CD4-positive, alpha-beta T cell treated with Interferon gamma for 1 hour (primary cell): ENCODE results near the gene PARD6A.

Experiments
- DNase-seq: peaks from one replicate; pipeline ENCODE4 v3.0.0-alpha.2; 2020

Gene PARD6A

GRCh38 chr16:67654403-67654911 is 6.3 kb upstream of the PARD6A start:
- DNase-seq: no peak

DNA sequence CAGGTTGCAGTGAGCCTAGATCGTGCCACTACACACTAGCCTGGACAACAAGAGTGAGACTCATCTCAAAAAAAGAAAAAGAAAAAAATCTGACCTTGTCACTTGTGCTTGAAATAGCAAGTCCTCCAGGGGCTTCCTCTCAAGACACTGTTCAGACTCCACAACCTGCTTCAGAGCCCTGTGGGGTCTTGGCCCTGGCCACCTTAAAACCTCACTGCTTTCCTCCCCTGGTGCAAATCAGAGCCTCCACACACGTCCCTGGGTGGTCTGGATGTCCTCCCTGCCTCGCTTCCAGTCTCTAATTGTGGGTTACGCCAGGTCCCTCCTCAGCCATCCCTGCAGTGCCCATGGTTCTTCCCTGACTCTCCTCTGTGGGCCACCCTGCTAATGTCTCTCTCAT is 5.4 kb upstream of the PARD6A start:
- DNase-seq: no peak

- no peak for DNase-seq
Measured at GRCh38 chr16:67656344-67657016, 4.3 kb upstream of the PARD6A start.

- no peak for DNase-seq
Measured at GRCh38 chr16:67657017-67657608, 3.6 kb upstream of the PARD6A start.

GRCh38 chr16:67657751-67658518 is 2.8 kb upstream of the PARD6A start:
- DNase-seq: no peak

- DNase-seq: no peak
Measured at GRCh38 chr16:67658849-67659674, 1.7 kb upstream of the PARD6A start.

GRCh38 chr16:67659675-67660563 is 841 bp upstream of the PARD6A start, which contains the start of gene ACD:
Gene ACD (minus strand): TSS chr16:67660260. CDS start chr16:67660220, 40 bp downstream.
- DNase-seq: peak; percentile 92

DNA sequence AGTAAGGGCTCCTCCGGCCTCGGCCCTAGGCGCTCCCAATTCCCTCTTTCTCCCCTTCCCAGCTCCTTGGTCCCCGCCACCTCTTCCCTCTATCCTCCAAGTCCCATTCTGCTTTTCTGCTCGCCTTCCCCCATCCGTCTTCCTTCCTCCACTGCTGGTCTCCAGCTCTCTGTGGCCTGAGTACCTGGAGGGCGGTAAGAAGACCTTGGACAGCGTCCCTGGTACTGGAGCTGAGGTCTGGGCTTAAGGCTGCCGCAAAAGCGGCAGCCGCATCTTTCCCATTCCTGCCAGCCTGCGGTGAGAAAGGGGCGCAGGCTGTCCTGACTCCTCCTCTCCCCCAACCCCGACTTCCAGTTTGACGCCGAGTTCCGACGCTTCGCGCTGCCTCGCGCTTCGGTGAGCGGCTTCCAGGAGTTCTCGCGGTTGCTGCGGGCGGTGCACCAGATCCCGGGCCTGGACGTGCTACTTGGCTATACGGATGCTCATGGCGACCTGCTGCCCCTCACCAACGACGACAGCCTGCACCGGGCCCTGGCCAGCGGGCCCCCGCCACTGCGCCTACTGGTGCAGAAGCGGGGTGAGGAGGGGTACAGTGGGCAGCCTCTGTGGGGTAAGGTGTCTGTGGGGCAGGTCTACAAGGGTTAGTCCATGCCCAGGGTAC is 471 bp downstream of the PARD6A start:
- peak; percentile 11 for DNase-seq

- DNase-seq: no peak
Measured at GRCh38 chr16:67661886-67662652, 1.3 kb downstream of the PARD6A start.

DNA sequence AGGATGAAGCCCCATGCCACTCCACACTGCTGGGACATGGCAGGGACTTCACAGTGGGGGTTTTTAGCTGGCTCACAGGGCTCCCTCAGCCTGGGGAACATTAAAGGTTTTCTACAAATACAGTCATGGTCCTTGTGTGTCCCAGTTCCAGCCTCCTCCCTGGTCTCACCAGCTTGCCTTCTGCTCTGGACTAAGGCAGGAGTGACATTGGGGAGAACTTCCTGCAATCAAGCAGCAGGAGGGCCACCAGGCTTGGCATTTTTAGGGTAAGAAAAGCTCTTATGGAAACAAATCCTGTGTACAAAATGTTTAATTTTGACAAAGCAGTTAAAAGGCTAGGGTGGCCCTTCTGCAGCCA is 1.9 kb downstream of the PARD6A start:
- DNase-seq: no peak

DNA sequence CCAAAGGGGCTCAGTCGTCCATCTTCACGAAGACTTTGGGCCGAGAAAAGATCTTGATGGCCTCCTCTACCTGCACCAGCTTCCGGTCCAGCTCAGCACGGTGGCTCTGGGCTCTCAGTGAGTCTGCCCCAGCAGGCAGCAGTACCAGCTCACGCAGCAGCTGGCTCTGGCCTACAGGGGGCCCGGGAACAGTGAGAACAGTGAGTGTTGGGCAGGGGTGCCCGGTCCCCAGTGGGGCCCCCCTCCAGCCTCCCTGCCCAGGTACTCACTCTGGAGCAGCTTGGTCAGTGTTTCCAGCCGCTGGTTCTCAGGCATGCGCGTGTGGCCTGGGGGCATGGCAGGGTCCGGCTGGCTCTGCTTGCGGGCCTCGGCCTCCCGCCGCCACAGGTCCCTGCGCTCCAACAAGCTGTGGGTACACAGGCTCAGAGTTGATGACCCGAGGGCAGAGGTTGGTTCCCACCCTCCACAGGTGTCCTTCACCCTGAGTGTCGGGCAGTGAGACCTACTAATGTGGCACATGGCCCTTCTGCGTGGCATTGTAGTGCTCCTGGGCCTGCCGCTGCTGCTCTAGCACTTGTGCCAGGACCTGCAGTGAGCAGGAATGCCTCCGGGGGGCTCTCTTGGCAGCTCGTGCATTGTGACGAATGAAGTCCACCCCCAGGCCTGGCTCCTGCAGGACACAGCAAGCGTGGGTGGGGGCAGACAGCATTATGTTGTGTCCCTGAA is 2.6 kb downstream of the PARD6A start:
- DNase-seq: no peak

- no peak for DNase-seq
Measured at GRCh38 chr16:67663877-67664222, 3.1 kb downstream of the PARD6A start.

DNA sequence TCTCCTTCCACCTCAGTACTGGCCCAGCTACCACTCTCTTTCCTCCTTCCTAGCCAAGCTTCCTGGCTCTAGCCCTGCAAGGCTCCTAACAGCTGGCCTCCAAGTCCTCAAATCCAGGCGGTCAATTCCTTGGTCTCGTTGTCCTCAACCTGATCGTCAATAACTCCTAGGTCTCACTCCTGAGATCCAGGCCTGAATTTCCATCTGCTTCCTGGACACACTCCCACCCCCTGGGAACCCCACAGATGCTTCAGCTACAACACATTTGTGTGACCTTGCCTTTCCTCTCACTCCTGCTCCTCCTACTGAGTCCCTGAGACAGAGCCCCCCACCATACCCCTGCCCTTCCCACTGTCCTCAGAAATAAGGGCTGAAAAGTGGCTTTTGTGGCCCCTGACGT is 3.5 kb downstream of the PARD6A start:
- DNase-seq: no peak

- DNase-seq: no peak
Measured at GRCh38 chr16:67664871-67665270, 4.1 kb downstream of the PARD6A start.

DNA sequence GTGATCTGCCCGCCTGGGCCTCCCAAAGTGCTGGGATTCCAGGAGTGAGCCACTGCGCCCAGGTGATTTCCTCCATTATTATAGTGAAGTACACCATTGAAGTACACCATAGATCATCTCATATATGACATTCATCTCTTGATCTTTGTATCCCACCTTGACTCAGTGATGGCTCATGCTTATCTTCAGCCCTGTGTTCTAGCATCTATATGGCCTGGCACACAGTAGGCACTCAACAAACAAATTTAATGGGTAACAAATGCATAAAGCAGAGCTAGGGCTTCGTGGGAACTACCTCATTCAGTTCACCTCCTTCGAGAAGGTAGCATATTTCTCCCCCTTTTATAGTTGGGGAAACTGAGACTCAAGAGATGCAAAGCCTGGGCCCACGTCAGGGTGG is 4.8 kb downstream of the PARD6A start:
- DNase-seq: no peak

GRCh38 chr16:67666032-67666551 is 5.3 kb downstream of the PARD6A start:
- no peak for DNase-seq

DNA sequence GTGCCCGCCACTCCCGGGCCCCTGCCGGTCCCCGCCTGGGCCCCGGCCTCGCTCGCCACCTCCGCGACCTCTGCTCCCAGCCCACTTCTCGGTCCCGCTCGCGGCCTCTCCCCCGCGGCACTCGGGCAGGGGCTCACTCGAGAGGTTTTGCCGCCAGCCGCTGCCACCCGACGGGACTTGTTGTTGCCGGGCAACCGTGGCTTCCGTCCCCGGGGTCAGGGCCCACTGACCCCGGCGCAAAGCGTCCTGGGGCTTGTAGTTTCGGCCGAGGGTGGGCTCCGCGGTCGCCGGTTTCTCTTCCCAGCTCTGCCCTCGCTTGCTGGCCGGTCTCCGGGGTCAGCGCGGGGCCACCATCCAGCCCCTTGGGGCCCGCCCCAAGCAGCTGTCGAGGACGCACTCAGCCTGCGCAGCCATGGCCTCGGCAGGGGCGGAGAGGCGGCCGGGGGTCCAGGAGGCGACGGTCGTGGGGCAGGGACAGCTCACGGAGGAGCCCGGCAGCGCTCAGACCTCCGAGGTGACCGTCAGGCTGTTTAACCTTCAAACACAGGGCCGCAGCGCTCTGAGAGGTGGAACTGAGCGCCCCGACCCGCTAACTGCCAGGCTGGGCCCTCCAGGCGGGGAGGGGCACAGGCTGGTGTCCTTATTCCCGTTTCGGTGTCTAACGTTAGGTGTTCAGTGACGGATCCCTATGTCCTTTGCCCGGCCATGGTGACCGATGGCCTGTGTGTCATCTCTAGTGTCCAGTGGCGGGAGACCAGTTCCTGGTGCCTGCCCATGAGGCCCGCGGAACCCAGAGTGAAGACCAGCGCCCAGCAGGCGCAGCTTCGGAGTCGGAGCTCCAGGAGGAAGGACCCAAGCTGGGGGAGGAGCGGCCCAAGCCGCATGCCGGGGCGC is 6.0 kb downstream of the PARD6A start, which contains the start of the genes C16orf86 and ENKD1:
Gene C16orf86 (plus strand): TSS at position 256 of the 894 bp plus-strand sequence. CDS start 157 bp downstream, at position 413.
Gene ENKD1 (minus strand): TSS at position 192 of the 894 bp plus-strand sequence. CDS start 308 bp downstream, outside the sequence.
- DNase-seq: peak; percentile 87

- DNase-seq: no peak
Measured at GRCh38 chr16:67667453-67667816, 6.7 kb downstream of the PARD6A start.
